Measurements from ENCODE around the gene OR51D1. TPM values are rescaled to one million over a fixed set of nuclear protein-coding genes. Genes with fewer than 3 reads are reported as not detected.

Gene OR51D1
- total RNA-seq, 2 experiments from 2014 or later: not detected

GRCh38 chr11:4637662-4638047 lies 378 bp downstream of the OR51D1 start:
- ChIA-PET POLR2A (no interaction called here), CTCF (interaction anchor here (0.7 to 2.8 kb wide), 21 partner anchors 8 to 734 kb away, joined by 3 to 51 read pairs (median 5); partner anchors contain the start of genes MMP26 and TRIM68)
- Mint-ChIP-seq H3K9me3 (no peaks in the 10 kb centered on the region), H3K27ac (no peak overlapping the region), H3K4me1 (ENCODE audit: low read depth) (no peaks in the 10 kb centered on the region), H3K4me3 (no peak overlapping the region), H3K36me3 (ENCODE audit: low read depth) (no peaks in the 10 kb centered on the region), H3K27me3 (peaks cover 5% of the 10 kb centered on the region)
- DNase-seq: no peak
- TF ChIP-seq CTCF (IDR thresholded peaks at IDR 0.05): no peak
- intact Hi-C loops (cut with micrococcal nuclease): loop anchor here (5.0 kb wide), 1 partner anchor 365 kb away; no protein-coding TSS in a partner anchor
- no peak for ATAC-seq

- peaks cover 6% of the 10 kb centered on the region for H3K27me3 Mint-ChIP-seq
- no peaks in the 10 kb centered on the region for H3K36me3 Mint-ChIP-seq (ENCODE audit: low read depth)
- H3K9me3 Mint-ChIP-seq: no peaks in the 10 kb centered on the region
- ChIA-PET CTCF (no interaction called here), POLR2A (no interaction called here)
- H3K27ac Mint-ChIP-seq: no peak overlapping the region
- H3K4me3 Mint-ChIP-seq: no peak overlapping the region
- DNase-seq (no peak), ATAC-seq (no peak)
- intact Hi-C loops (cut with micrococcal nuclease): loop anchor here (5.0 kb wide), 1 partner anchor 362 kb away; no protein-coding TSS in a partner anchor
- TF ChIP-seq CTCF (IDR thresholded peaks at IDR 0.05): no peak
- no peaks in the 10 kb centered on the region for H3K4me1 Mint-ChIP-seq (ENCODE audit: low read depth)
Measured at GRCh38 chr11:4639931-4640330, 2.7 kb downstream of the OR51D1 start.

DNA sequence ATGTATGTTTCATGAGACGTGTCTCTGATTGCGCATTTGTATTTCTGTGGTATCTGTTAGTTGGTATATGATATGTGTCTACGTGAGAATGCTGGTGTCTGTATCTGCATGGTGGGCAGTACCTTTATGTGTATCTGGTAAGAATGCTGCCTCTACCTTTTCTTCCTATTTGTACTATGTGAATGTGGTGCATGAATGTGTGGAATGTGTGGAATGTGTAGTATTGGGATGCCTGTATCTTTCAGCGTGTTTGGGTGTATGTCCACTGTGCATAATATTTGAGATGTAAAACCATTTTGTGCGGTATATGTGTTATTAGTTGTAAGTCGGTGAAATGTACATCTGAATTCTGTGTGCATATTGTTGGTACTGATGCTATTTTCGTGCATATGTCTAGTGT lies 4.2 kb downstream of the OR51D1 start:
- no peak overlapping the region for H3K4me3 Mint-ChIP-seq
- H3K9me3 Mint-ChIP-seq: no peaks in the 10 kb centered on the region
- ATAC-seq (no peak), DNase-seq (no peak)
- H3K27me3 Mint-ChIP-seq: peaks cover 7% of the 10 kb centered on the region
- H3K4me1 Mint-ChIP-seq (ENCODE audit: low read depth): no peaks in the 10 kb centered on the region
- H3K36me3 Mint-ChIP-seq (ENCODE audit: low read depth): no peaks in the 10 kb centered on the region
- CTCF ChIA-PET: no interaction called here
- POLR2A ChIA-PET: no interaction called here
- no peak overlapping the region for H3K27ac Mint-ChIP-seq
- intact Hi-C loops (cut with micrococcal nuclease): no loop called here
- TF ChIP-seq CTCF (IDR thresholded peaks at IDR 0.05): no peak

- H3K4me1 Mint-ChIP-seq (ENCODE audit: low read depth): no peaks in the 10 kb centered on the region
- H3K36me3 Mint-ChIP-seq (ENCODE audit: low read depth): no peaks in the 10 kb centered on the region
- CTCF ChIA-PET: no interaction called here
Measured at GRCh38 chr11:4642043-4642442, 4.8 kb downstream of the OR51D1 start.

DNA sequence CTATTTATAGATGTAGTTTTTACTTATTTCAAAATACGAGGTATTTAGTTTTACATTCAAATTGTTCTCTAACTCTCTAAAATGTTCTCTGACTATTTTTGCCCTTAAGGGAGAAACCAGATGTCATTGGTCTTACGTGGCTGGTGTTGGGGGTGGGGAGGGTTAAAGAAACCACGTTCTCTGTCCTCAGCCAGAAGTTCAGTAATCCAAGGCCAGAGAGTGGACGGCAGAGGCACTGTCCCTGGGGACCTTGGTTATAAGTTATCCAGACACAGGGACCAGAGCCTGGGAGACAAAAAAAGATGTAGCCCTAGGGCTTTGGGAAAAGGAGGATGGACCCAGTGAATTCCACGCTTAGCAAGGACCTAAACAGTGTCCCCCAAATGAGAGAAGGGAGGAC lies 5.8 kb downstream of the OR51D1 start:
- no peak overlapping the region for H3K4me3 Mint-ChIP-seq
- no peak for ATAC-seq
- H3K4me1 Mint-ChIP-seq (ENCODE audit: low read depth): no peaks in the 10 kb centered on the region
- no peaks in the 10 kb centered on the region for H3K9me3 Mint-ChIP-seq
- H3K27me3 Mint-ChIP-seq: peaks cover 7% of the 10 kb centered on the region
- intact Hi-C loops (cut with micrococcal nuclease): no loop called here
- CTCF ChIA-PET: no interaction called here
- H3K27ac Mint-ChIP-seq: no peak overlapping the region
- DNase-seq: no peak
- no peak for TF ChIP-seq CTCF (IDR thresholded peaks at IDR 0.05)
- H3K36me3 Mint-ChIP-seq (ENCODE audit: low read depth): no peaks in the 10 kb centered on the region
- POLR2A ChIA-PET: no interaction called here

More at GRCh38 chr11:4642043-4642442, 4.8 kb downstream of the OR51D1 start:
- no peak overlapping the region for H3K4me3 Mint-ChIP-seq
- intact Hi-C loops (cut with micrococcal nuclease): no loop called here
- no peaks in the 10 kb centered on the region for H3K9me3 Mint-ChIP-seq
- ATAC-seq: no peak
- no peak for TF ChIP-seq CTCF (IDR thresholded peaks at IDR 0.05)
- no peak for DNase-seq
- POLR2A ChIA-PET: no interaction called here
- H3K27ac Mint-ChIP-seq: no peak overlapping the region
- peaks cover 7% of the 10 kb centered on the region for H3K27me3 Mint-ChIP-seq
